H9 (cell line): ENCODE measurements around the gene JARID2. TPM values are rescaled to one million over a fixed set of nuclear protein-coding genes. Genes with fewer than 3 reads are reported as not detected.

Experiments
- DNase-seq: peaks from one replicate; pipeline ENCODE4 v3.0.0-alpha.2; 2017
- H2AFZ ChIP-seq: one replicate; pipeline ENCODE4 v1.6.1; 2013; ENCODE audit warnings: mild to moderate bottlenecking, low read length, control low read depth, moderate library complexity
- H2AK5ac ChIP-seq: 2 replicates; pipeline ENCODE4 v1.6.1; 2013; ENCODE audit warnings: low read length, control low read depth, mixed read lengths; ENCODE audit not compliant: insufficient read length
- H2BK120ac ChIP-seq: one replicate; pipeline ENCODE4 v1.6.1; 2013; ENCODE audit warnings: low read depth, mild to moderate bottlenecking, low read length, control low read depth, inconsistent platforms; ENCODE audit not compliant: poor library complexity, severe bottlenecking
- H2BK12ac ChIP-seq: 2 replicates; pipeline ENCODE4 v1.6.1; 2013; ENCODE audit warnings: low read length, control low read depth, mixed read lengths, low read depth; ENCODE audit not compliant: insufficient read length
- H2BK15ac ChIP-seq: 2 replicates; pipeline ENCODE4 v1.6.1; 2013; ENCODE audit warnings: low read depth, low read length, control low read depth
- H2BK20ac ChIP-seq: one replicate; pipeline ENCODE4 v1.6.1; 2013; ENCODE audit warnings: low read depth, mild to moderate bottlenecking, low read length, control low read depth, inconsistent platforms; ENCODE audit not compliant: poor library complexity, severe bottlenecking
- H2BK5ac ChIP-seq: 2 replicates; pipeline ENCODE4 v1.6.1; 2013; ENCODE audit warnings: low read length, control low read depth, mixed read lengths; ENCODE audit not compliant: insufficient read length
- H3K14ac ChIP-seq: 2 replicates; pipeline ENCODE4 v1.6.1; 2013; ENCODE audit warnings: low read length, control low read depth; ENCODE audit not compliant: insufficient read depth
- H3K18ac ChIP-seq: 2 replicates; pipeline ENCODE4 v1.6.1; 2013; ENCODE audit warnings: low read depth, mild to moderate bottlenecking, mixed read lengths, low read length, control low read depth; ENCODE audit not compliant: insufficient read length
- H3K23ac ChIP-seq: 2 replicates; pipeline ENCODE4 v1.6.1; 2013; ENCODE audit warnings: low read length, control low read depth, mixed read lengths, low read depth; ENCODE audit not compliant: insufficient read length
- H3K23me2 ChIP-seq: 2 replicates; pipeline ENCODE4 v1.6.1; 2013; ENCODE audit warnings: low read depth, mild to moderate bottlenecking, mixed read lengths, low read length, control low read depth; ENCODE audit not compliant: insufficient read length, poor library complexity, severe bottlenecking
- H3K27ac ChIP-seq: 2 replicates; pipeline ENCODE4 v1.5.1; 2013; ENCODE audit warnings: low read length, control low read depth, mixed read lengths, low read depth; ENCODE audit not compliant: insufficient read length
- H3K27me3 ChIP-seq: 2 replicates; pipeline ENCODE4 v1.6.1; 2013; ENCODE audit warnings: low read length, control low read depth, inconsistent platforms; ENCODE audit not compliant: insufficient read depth
- H3K4ac ChIP-seq: 2 replicates; pipeline ENCODE4 v1.6.1; 2013; ENCODE audit warnings: low read depth, mild to moderate bottlenecking, control low read depth, inconsistent platforms, low read length, moderate library complexity
- H3K4me1 ChIP-seq: 2 replicates; pipeline ENCODE4 v1.6.1; 2013; ENCODE audit warnings: low read length, control low read depth, inconsistent platforms; ENCODE audit not compliant: insufficient read depth
- H3K4me2 ChIP-seq: 2 replicates; pipeline ENCODE4 v1.6.1; 2013; ENCODE audit warnings: low read length, control low read depth, mixed read lengths; ENCODE audit not compliant: insufficient read length, insufficient read depth
- H3K56ac ChIP-seq: 2 replicates; pipeline ENCODE4 v1.6.1; 2013; ENCODE audit warnings: low read depth, mild to moderate bottlenecking, mixed read lengths, low read length, control low read depth; ENCODE audit not compliant: insufficient read length
- H3K79me1 ChIP-seq: 2 replicates; pipeline ENCODE4 v1.6.1; 2013; ENCODE audit warnings: low read depth, mild to moderate bottlenecking, moderate library complexity, low read length, control low read depth, inconsistent platforms; ENCODE audit not compliant: insufficient read depth, poor library complexity, severe bottlenecking
- H3K79me2 ChIP-seq: 2 replicates; pipeline ENCODE4 v1.6.1; 2013; ENCODE audit warnings: low read length, control low read depth, inconsistent platforms; ENCODE audit not compliant: insufficient read depth
- H3K9ac ChIP-seq: 2 replicates; pipeline ENCODE4 v1.6.1; 2013; ENCODE audit warnings: low read length, control low read depth, mixed read lengths; ENCODE audit not compliant: insufficient read length; ENCODE audit errors: extremely low read depth
- H3K9me3 ChIP-seq: one replicate; pipeline ENCODE4 v1.6.1; 2013; ENCODE audit warnings: low read depth, low read length, inconsistent platforms; ENCODE audit not compliant: control insufficient read depth
- H3T11ph ChIP-seq: one replicate; pipeline ENCODE4 v1.6.1; 2013; ENCODE audit warnings: mild to moderate bottlenecking, low read length, control low read depth, inconsistent platforms
- H4K20me1 ChIP-seq: one replicate; pipeline ENCODE4 v1.6.1; 2013; ENCODE audit not compliant: control insufficient read depth, insufficient read length, insufficient read depth
- H4K5ac ChIP-seq: 2 replicates; pipeline ENCODE4 v1.6.1; 2013; ENCODE audit warnings: low read depth, mild to moderate bottlenecking, mixed read lengths, low read length, control low read depth; ENCODE audit not compliant: insufficient read length
- H4K8ac ChIP-seq: replicated peaks from 2 replicates; pipeline ENCODE4 v1.6.1; 2013; ENCODE audit warnings: low read length, control low read depth, mixed read lengths, low read depth; ENCODE audit not compliant: insufficient read length
- H4K91ac ChIP-seq: 2 replicates; pipeline ENCODE4 v1.6.1; 2013; ENCODE audit warnings: low read depth, mild to moderate bottlenecking, moderate library complexity, mixed read lengths, low read length, control low read depth; ENCODE audit not compliant: insufficient read length
- H3K27ac Mint-ChIP-seq, 3 experiments: 2 replicates in 2 of 3; 3 replicates in 1 of 3; pipeline ENCODE4 v1.8.0; 2020 to 2021; ENCODE audit warnings: mixed read lengths in 3 of 3, mild to moderate bottlenecking in 1 of 3, moderate library complexity in 1 of 3
- H3K27me3 Mint-ChIP-seq: 2 replicates; pipeline ENCODE4 v1.8.0; 2021; ENCODE audit warnings: low read depth, mild to moderate bottlenecking, moderate library complexity, mixed read lengths
- H3K36me3 Mint-ChIP-seq, 3 experiments: 2 replicates in 2 of 3; 3 replicates in 1 of 3; pipeline ENCODE4 v1.8.0; 2020 to 2021; ENCODE audit warnings: low read depth in 3 of 3, mixed read lengths in 3 of 3; ENCODE audit not compliant: insufficient read depth in 1 of 3
- H3K4me1 Mint-ChIP-seq, 2 experiments: 2 replicates each; pipeline ENCODE4 v1.8.0; 2020; ENCODE audit warnings: mixed read lengths in 2 of 2
- H3K4me3 Mint-ChIP-seq, 2 experiments: 2 replicates in 1 of 2; 3 replicates in 1 of 2; pipeline ENCODE4 v1.8.0; 2020 to 2021; ENCODE audit warnings: mild to moderate bottlenecking in 2 of 2, mixed read lengths in 2 of 2, moderate library complexity in 1 of 2
- H3K9me3 Mint-ChIP-seq, 2 experiments: 2 replicates in 1 of 2; 3 replicates in 1 of 2; pipeline ENCODE4 v1.8.0; 2020; ENCODE audit warnings: mild to moderate bottlenecking in 2 of 2, mixed read lengths in 2 of 2, moderate library complexity in 1 of 2
- WGBS: extraction: QIAGEN DNeasy Blood & Tissue Kit; methylation state at CpG from one replicate; pipeline ENCODE4 v1.1.7; 2013; ENCODE audit warnings: missing lambda C conversion rate, low lambda C conversion rate, mixed read lengths; ENCODE audit not compliant: insufficient read length; ENCODE audit errors: extremely low coverage; 5-methylcytosine and 5-hydroxymethylcytosine counted together
- total RNA-seq: library from RNA; stranded (reverse); gene quantifications from 2 replicates; pipeline ENCODE4 v1.2.1, GENCODE V29; 2021
- TF ChIP-seq, protein P1 (sequence below): fragments of 200-600 bp; sonication (generic); conservative IDR thresholded peaks from 3 replicates; pipeline ENCODE4 v1.8.0; 2021; ENCODE audit warnings: antibody characterized with exemption, mild to moderate bottlenecking

Gene JARID2
- total RNA-seq, 1 experiment from 2014 or later: 174 TPM

GRCh38 chr6:15366003-15366535 lies 120.2 kb downstream of the JARID2 start:
- H3K27ac ChIP-seq: no peak overlapping the region
- no peak overlapping the region for H3K4ac ChIP-seq
- no peaks in the 10 kb centered on the region for H3K79me1 ChIP-seq
- no CpG with 5 or more reads among the region's 6 CpGs for WGBS
- no peak overlapping the region for H3K14ac ChIP-seq
- no peak overlapping the region for H3K4me2 ChIP-seq
- H4K5ac ChIP-seq: no peak overlapping the region
- no peak overlapping the region for H2BK12ac ChIP-seq
- Mint-ChIP-seq H3K4me3 (no peak overlapping the region), H3K4me1 (peaks cover 29 to 41% of the 10 kb centered on the region in 2 experiments), H3K36me3 (no peaks in the 10 kb centered on the region; a peak in 1 of 7 replicates), H3K27ac (no peak overlapping the region), H3K27me3 (no peaks in the 10 kb centered on the region; the same call in 1 of the 2 replicates), H3K9me3 (no peaks in the 10 kb centered on the region)
- no peak overlapping the region for H3K9ac ChIP-seq
- no peak overlapping the region for H3K18ac ChIP-seq
- H3T11ph ChIP-seq: no peak overlapping the region
- H2BK120ac ChIP-seq: no peak overlapping the region
- no peaks in the 10 kb centered on the region for H3K27me3 ChIP-seq
- no peak overlapping the region for H2BK20ac ChIP-seq
- H4K20me1 ChIP-seq: no peaks in the 10 kb centered on the region
- no peaks in the 10 kb centered on the region for H3K23me2 ChIP-seq
- no peaks in the 10 kb centered on the region for H3K9me3 ChIP-seq
- TF ChIP-seq, protein P1, sequence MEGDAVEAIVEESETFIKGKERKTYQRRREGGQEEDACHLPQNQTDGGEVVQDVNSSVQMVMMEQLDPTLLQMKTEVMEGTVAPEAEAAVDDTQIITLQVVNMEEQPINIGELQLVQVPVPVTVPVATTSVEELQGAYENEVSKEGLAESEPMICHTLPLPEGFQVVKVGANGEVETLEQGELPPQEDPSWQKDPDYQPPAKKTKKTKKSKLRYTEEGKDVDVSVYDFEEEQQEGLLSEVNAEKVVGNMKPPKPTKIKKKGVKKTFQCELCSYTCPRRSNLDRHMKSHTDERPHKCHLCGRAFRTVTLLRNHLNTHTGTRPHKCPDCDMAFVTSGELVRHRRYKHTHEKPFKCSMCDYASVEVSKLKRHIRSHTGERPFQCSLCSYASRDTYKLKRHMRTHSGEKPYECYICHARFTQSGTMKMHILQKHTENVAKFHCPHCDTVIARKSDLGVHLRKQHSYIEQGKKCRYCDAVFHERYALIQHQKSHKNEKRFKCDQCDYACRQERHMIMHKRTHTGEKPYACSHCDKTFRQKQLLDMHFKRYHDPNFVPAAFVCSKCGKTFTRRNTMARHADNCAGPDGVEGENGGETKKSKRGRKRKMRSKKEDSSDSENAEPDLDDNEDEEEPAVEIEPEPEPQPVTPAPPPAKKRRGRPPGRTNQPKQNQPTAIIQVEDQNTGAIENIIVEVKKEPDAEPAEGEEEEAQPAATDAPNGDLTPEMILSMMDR: no peak
- H4K8ac ChIP-seq: no peak overlapping the region
- no peak for DNase-seq
- no peak overlapping the region for H2BK5ac ChIP-seq
- H3K23ac ChIP-seq: no peak overlapping the region
- H2BK15ac ChIP-seq: no peak overlapping the region
- H2AFZ ChIP-seq: no peak overlapping the region
- H3K79me2 ChIP-seq: peaks cover 96% of the 10 kb centered on the region
- H3K56ac ChIP-seq: no peak overlapping the region
- H3K4me1 ChIP-seq: peaks cover 22% of the 10 kb centered on the region
- H2AK5ac ChIP-seq: no peak overlapping the region
- no peak overlapping the region for H4K91ac ChIP-seq
